Neural progenitor cell (in vitro differentiated cells): ENCODE measurements around the gene SERPINA6. TPM values are rescaled to one million over a fixed set of nuclear protein-coding genes. Genes with fewer than 3 reads are reported as not detected.

Experiments
- DNase-seq: peaks from one replicate; pipeline ENCODE4 v3.0.0-alpha.2; 2016; ENCODE audit warnings: low spot score
- H2AFZ ChIP-seq: fragments of 200-600 bp; sonication (generic); replicated peaks from 2 replicates; pipeline ENCODE4 v1.6.1; 2016; ENCODE audit warnings: antibody characterized with exemption
- H3F3A ChIP-seq: fragments of 200-600 bp; sonication (generic); 2 replicates; pipeline ENCODE4 v1.6.1; 2016; ENCODE audit warnings: antibody characterized with exemption, low read depth
- H3K27ac ChIP-seq: fragments of 200-600 bp; sonication (generic); 2 replicates; pipeline ENCODE4 v1.5.1; 2016; ENCODE audit warnings: mild to moderate bottlenecking
- H3K27me3 ChIP-seq: fragments of 200-600 bp; sonication (generic); 2 replicates; pipeline ENCODE4 v1.6.1; 2016; ENCODE audit warnings: mild to moderate bottlenecking, moderate library complexity
- H3K36me3 ChIP-seq: fragments of 200-600 bp; sonication (generic); 2 replicates; pipeline ENCODE4 v1.5.1; 2016
- H3K4me1 ChIP-seq: fragments of 200-600 bp; sonication (generic); 2 replicates; pipeline ENCODE4 v1.6.1; 2016; ENCODE audit warnings: mixed run types
- H3K4me2 ChIP-seq: fragments of 200-600 bp; sonication (generic); 2 replicates; pipeline ENCODE4 v1.6.1; 2016
- H3K4me3 ChIP-seq: fragments of 200-600 bp; sonication (generic); 2 replicates; pipeline ENCODE4 v1.5.1; 2016
- H3K79me2 ChIP-seq: fragments of 200-600 bp; sonication (generic); 2 replicates; pipeline ENCODE4 v1.6.1; 2016; ENCODE audit warnings: low read depth
- H3K9ac ChIP-seq: fragments of 200-600 bp; sonication (generic); 2 replicates; pipeline ENCODE4 v1.6.1; 2016
- H3K9me3 ChIP-seq: fragments of 200-600 bp; sonication (generic); 2 replicates; pipeline ENCODE4 v1.5.1; 2016; ENCODE audit warnings: low read depth
- H4K20me1 ChIP-seq: fragments of 200-600 bp; sonication (generic); 2 replicates; pipeline ENCODE4 v1.6.1; 2016; ENCODE audit warnings: low read depth
- H3K27ac Mint-ChIP-seq: 3 replicates; pipeline ENCODE4 v1.8.0; 2021; ENCODE audit warnings: mixed read lengths
- H3K27me3 Mint-ChIP-seq: 2 replicates; pipeline ENCODE4 v1.8.0; 2022; ENCODE audit warnings: low read depth, mild to moderate bottlenecking, inconsistent platforms, moderate library complexity, mixed read lengths; ENCODE audit not compliant: insufficient read depth
- H3K36me3 Mint-ChIP-seq: 3 replicates; pipeline ENCODE4 v1.8.0; 2021; ENCODE audit warnings: mixed read lengths
- H3K4me1 Mint-ChIP-seq: 3 replicates; pipeline ENCODE4 v1.8.0; 2021; ENCODE audit warnings: mixed read lengths
- H3K4me3 Mint-ChIP-seq: 3 replicates; pipeline ENCODE4 v1.8.0; 2021; ENCODE audit warnings: mild to moderate bottlenecking, moderate library complexity, mixed read lengths
- H3K9me3 Mint-ChIP-seq: 3 replicates; pipeline ENCODE4 v1.8.0; 2020; ENCODE audit warnings: mixed read lengths
- EZH2 ChIP-seq: fragments of 200-600 bp; sonication (generic); IDR thresholded peaks from 2 replicates; pipeline ENCODE4 v1.6.1; 2017; ENCODE audit warnings: antibody characterized with exemption, mild to moderate bottlenecking, moderate library complexity
- EZH2phosphoT487 ChIP-seq: fragments of 200-600 bp; sonication (generic); IDR thresholded peaks from 2 replicates; pipeline ENCODE4 v1.6.1; 2017; ENCODE audit warnings: antibody characterized with exemption
- total RNA-seq: library from RNA; depleted of rRNA; stranded (reverse); fragments of >200 nt; gene quantifications from 2 replicates; pipeline ENCODE4 v1.2.3, GENCODE V29; 2015; ENCODE audit warnings: low replicate concordance
- TF ChIP-seq, protein P1 (sequence below): fragments of 200-600 bp; sonication (generic); IDR thresholded peaks from 2 replicates; pipeline ENCODE4 v1.5.1; 2017; ENCODE audit warnings: antibody characterized with exemption, mild to moderate bottlenecking

SERPINA6 gene
- total RNA-seq, 1 donor from 2014 or later = not detected

DNA sequence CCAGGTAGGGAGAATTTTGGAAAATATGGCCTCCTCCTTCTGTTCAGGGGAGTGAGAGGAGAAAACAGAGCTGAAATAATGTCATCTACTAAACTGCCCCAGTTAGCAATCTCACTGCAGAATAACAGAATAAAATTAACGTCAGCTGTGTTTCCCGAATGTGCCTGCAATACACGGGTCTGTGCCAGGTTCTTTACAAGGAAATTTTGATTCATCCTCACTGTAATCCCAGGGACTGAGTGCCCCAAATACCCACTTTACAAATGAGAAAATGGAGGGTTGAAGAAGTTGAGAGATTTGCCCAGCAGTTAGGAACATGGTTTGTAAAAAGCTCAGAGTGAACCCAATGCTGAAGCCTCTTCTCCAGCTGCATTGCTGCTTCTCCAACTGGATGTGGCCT is 21.3 kb upstream of the SERPINA6 start:
- TF ChIP-seq EZH2phosphoT487 (no peak), EZH2 (no peak)
- TF ChIP-seq, protein P1, sequence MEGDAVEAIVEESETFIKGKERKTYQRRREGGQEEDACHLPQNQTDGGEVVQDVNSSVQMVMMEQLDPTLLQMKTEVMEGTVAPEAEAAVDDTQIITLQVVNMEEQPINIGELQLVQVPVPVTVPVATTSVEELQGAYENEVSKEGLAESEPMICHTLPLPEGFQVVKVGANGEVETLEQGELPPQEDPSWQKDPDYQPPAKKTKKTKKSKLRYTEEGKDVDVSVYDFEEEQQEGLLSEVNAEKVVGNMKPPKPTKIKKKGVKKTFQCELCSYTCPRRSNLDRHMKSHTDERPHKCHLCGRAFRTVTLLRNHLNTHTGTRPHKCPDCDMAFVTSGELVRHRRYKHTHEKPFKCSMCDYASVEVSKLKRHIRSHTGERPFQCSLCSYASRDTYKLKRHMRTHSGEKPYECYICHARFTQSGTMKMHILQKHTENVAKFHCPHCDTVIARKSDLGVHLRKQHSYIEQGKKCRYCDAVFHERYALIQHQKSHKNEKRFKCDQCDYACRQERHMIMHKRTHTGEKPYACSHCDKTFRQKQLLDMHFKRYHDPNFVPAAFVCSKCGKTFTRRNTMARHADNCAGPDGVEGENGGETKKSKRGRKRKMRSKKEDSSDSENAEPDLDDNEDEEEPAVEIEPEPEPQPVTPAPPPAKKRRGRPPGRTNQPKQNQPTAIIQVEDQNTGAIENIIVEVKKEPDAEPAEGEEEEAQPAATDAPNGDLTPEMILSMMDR = no peak
- no peaks in the 10 kb centered on the region for H3K79me2 ChIP-seq
- H3K9me3 ChIP-seq = no peaks in the 10 kb centered on the region
- H3K27ac ChIP-seq = no peak overlapping the region
- H3K27ac Mint-ChIP-seq = no peak overlapping the region
- peaks cover 2% of the 10 kb centered on the region for H3K9me3 Mint-ChIP-seq
- H3K4me1 ChIP-seq = no peaks in the 10 kb centered on the region
- no peak overlapping the region for H3K9ac ChIP-seq
- no peaks in the 10 kb centered on the region for H3F3A ChIP-seq
- no peaks in the 10 kb centered on the region for H3K27me3 ChIP-seq
- DNase-seq = no peak
- H3K4me1 Mint-ChIP-seq = no peaks in the 10 kb centered on the region
- H3K4me3 ChIP-seq = no peak overlapping the region
- H3K36me3 Mint-ChIP-seq = no peaks in the 10 kb centered on the region
- H3K36me3 ChIP-seq = no peaks in the 10 kb centered on the region
- H3K27me3 Mint-ChIP-seq = peaks cover 7% of the 10 kb centered on the region
- no peak overlapping the region for H3K4me2 ChIP-seq
- H3K4me3 Mint-ChIP-seq = no peak overlapping the region
- no peaks in the 10 kb centered on the region for H4K20me1 ChIP-seq
- H2AFZ ChIP-seq = no peak overlapping the region

- no peaks in the 10 kb centered on the region for H3K9me3 ChIP-seq
- no peak overlapping the region for H3K27ac ChIP-seq
- no peaks in the 10 kb centered on the region for H3K4me1 ChIP-seq
- no peak for TF ChIP-seq EZH2
- TF ChIP-seq, protein P1 = no peak
- TF ChIP-seq EZH2phosphoT487 = no peak
- H3F3A ChIP-seq = no peaks in the 10 kb centered on the region
- no peak overlapping the region for H3K4me2 ChIP-seq
- no peaks in the 10 kb centered on the region for H3K36me3 ChIP-seq
- H3K4me3 Mint-ChIP-seq = no peak overlapping the region
- H3K79me2 ChIP-seq = no peaks in the 10 kb centered on the region
- H3K27me3 Mint-ChIP-seq = peaks cover 5% of the 10 kb centered on the region
- H3K4me1 Mint-ChIP-seq = no peaks in the 10 kb centered on the region
- DNase-seq = no peak
- H4K20me1 ChIP-seq = no peaks in the 10 kb centered on the region
- no peaks in the 10 kb centered on the region for H3K36me3 Mint-ChIP-seq
- H3K4me3 ChIP-seq = no peak overlapping the region
- no peak overlapping the region for H3K9ac ChIP-seq
- H2AFZ ChIP-seq = no peak overlapping the region
- H3K27me3 ChIP-seq = no peaks in the 10 kb centered on the region
- no peaks in the 10 kb centered on the region for H3K9me3 Mint-ChIP-seq
- H3K27ac Mint-ChIP-seq = no peak overlapping the region
Observed at GRCh38 chr14:94343238-94344005, 20.3 kb upstream of the SERPINA6 start.

- Histone ChIP-seq H3K4me2 (no peak overlapping the region), H3K79me2 (no peaks in the 10 kb centered on the region), H3K9ac (no peak overlapping the region), H3F3A (no peaks in the 10 kb centered on the region), H3K27me3 (no peaks in the 10 kb centered on the region), H3K4me1 (no peaks in the 10 kb centered on the region), H3K4me3 (no peak overlapping the region), H4K20me1 (no peaks in the 10 kb centered on the region), H3K27ac (no peak overlapping the region), H3K9me3 (no peaks in the 10 kb centered on the region), H3K36me3 (no peaks in the 10 kb centered on the region), H2AFZ (no peak overlapping the region)
- H3K4me1 Mint-ChIP-seq = no peaks in the 10 kb centered on the region
- no peaks in the 10 kb centered on the region for H3K9me3 Mint-ChIP-seq
- no peak overlapping the region for H3K4me3 Mint-ChIP-seq
- TF ChIP-seq EZH2 = no peak
- no peak for TF ChIP-seq EZH2phosphoT487
- TF ChIP-seq, protein P1 = no peak
- H3K36me3 Mint-ChIP-seq = no peaks in the 10 kb centered on the region
- H3K27ac Mint-ChIP-seq = no peak overlapping the region
- no peak for DNase-seq
- H3K27me3 Mint-ChIP-seq = peaks cover 5% of the 10 kb centered on the region
Observed at GRCh38 chr14:94342334-94342934, 19.3 kb upstream of the SERPINA6 start.
